ENCODE results near the gene TMEM150C. TPM values are rescaled to one million over a fixed set of nuclear protein-coding genes. Genes with fewer than 3 reads are reported as not detected.

The TMEM150C gene
- total RNA-seq, 1 experiment from 2014 or later = 2.7 TPM

DNA sequence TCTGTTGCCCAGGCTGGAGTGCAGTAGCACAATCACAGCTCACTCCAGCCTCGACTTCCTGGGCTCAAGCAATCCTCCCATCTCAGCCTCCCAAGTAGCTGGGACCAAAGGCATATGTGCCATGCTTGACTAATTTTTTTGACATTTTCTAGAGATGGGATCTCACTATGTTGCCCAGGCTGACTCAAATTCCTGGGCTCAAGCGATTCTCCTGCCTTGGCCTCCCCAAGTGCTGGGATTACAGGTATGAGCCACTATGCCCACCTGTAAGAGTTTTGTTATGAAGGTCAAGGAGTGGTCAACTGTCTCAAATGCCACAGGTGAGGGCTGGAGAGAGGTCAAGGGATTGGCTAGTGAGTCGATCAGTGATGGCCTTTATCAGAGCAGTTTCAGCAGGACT lies 32.5 kb downstream of the TMEM150C start:
- Mint-ChIP-seq H3K36me3 (ENCODE audit: insufficient read depth in 1 of 3, low read depth in 3 of 3) (no peaks in the 10 kb centered on the region), H3K4me1 (peaks cover 10 to 12% of the 10 kb centered on the region in 2 experiments), H3K27ac (no peak overlapping the region), H3K27me3 (ENCODE audit: low read depth) (no peaks in the 10 kb centered on the region), H3K4me3 (no peak overlapping the region), H3K9me3 (no peaks in the 10 kb centered on the region)
- Histone ChIP-seq H3K14ac (ENCODE audit: insufficient read depth, low read length) (no peak overlapping the region), H3K79me1 (ENCODE audit: insufficient read depth, low read depth, low read length, poor library complexity, severe bottlenecking) (no peaks in the 10 kb centered on the region), H4K20me1 (ENCODE audit: control insufficient read depth, insufficient read depth, insufficient read length) (no peaks in the 10 kb centered on the region), H3K23me2 (ENCODE audit: insufficient read length, low read depth, low read length, poor library complexity, severe bottlenecking) (no peaks in the 10 kb centered on the region), H2BK120ac (ENCODE audit: low read depth, low read length, poor library complexity, severe bottlenecking) (no peak overlapping the region), H4K5ac (ENCODE audit: insufficient read length, low read depth, low read length) (no peak overlapping the region), H2BK12ac (ENCODE audit: insufficient read length, low read depth, low read length) (no peak overlapping the region), H3K9ac (ENCODE audit: extremely low read depth, insufficient read length, low read length) (no peak overlapping the region), H3K27me3 (ENCODE audit: insufficient read depth, low read length) (no peaks in the 10 kb centered on the region), H4K91ac (ENCODE audit: insufficient read length, low read depth, low read length) (no peak overlapping the region), H2BK20ac (ENCODE audit: low read depth, low read length, poor library complexity, severe bottlenecking) (no peak overlapping the region), H3T11ph (ENCODE audit: low read length) (no peak overlapping the region), H2AK5ac (ENCODE audit: insufficient read length, low read length) (no peak overlapping the region), H3K4ac (ENCODE audit: low read depth, low read length) (no peak overlapping the region), H2BK15ac (ENCODE audit: low read depth, low read length) (no peak overlapping the region), H2AFZ (ENCODE audit: low read length) (no peak overlapping the region), H3K9me3 (ENCODE audit: control insufficient read depth, low read depth, low read length) (no peaks in the 10 kb centered on the region), H3K4me1 (ENCODE audit: insufficient read depth, low read length) (peaks cover 5% of the 10 kb centered on the region; the same call in 1 of the 2 replicates), H3K56ac (ENCODE audit: insufficient read length, low read depth, low read length) (no peak overlapping the region), H3K4me2 (ENCODE audit: insufficient read depth, insufficient read length, low read length) (no peak overlapping the region), H2BK5ac (ENCODE audit: insufficient read length, low read length) (no peak overlapping the region), H3K18ac (ENCODE audit: insufficient read length, low read depth, low read length) (no peak overlapping the region), H4K8ac (replicated peaks; ENCODE audit: insufficient read length, low read depth, low read length) (no peak overlapping the region), H3K23ac (ENCODE audit: insufficient read length, low read depth, low read length) (no peak overlapping the region), H3K79me2 (ENCODE audit: insufficient read depth, low read length) (no peaks in the 10 kb centered on the region), H3K27ac (ENCODE audit: insufficient read length, low read depth, low read length) (no peak overlapping the region)
- TF ChIP-seq, protein P1, sequence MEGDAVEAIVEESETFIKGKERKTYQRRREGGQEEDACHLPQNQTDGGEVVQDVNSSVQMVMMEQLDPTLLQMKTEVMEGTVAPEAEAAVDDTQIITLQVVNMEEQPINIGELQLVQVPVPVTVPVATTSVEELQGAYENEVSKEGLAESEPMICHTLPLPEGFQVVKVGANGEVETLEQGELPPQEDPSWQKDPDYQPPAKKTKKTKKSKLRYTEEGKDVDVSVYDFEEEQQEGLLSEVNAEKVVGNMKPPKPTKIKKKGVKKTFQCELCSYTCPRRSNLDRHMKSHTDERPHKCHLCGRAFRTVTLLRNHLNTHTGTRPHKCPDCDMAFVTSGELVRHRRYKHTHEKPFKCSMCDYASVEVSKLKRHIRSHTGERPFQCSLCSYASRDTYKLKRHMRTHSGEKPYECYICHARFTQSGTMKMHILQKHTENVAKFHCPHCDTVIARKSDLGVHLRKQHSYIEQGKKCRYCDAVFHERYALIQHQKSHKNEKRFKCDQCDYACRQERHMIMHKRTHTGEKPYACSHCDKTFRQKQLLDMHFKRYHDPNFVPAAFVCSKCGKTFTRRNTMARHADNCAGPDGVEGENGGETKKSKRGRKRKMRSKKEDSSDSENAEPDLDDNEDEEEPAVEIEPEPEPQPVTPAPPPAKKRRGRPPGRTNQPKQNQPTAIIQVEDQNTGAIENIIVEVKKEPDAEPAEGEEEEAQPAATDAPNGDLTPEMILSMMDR (conservative IDR thresholded peaks at IDR 0.05) = no peak
- no peak for DNase-seq
- no CpG with 5 or more reads among the region's 3 CpGs for WGBS (ENCODE audit: extremely low coverage, insufficient read length, low lambda C conversion rate)
